Umbilical cord (tissue), 2 donors: ENCODE results near the gene GNG4. TPM values are rescaled to one million over a fixed set of nuclear protein-coding genes. Genes with fewer than 3 reads are reported as not detected.
"Not testable (repeated sequence)": the region's sequence is repeated elsewhere in the genome, so short reads cannot be mapped to it uniquely, and the experiment has no call there.

ENCODE experiments used
- DNase-seq: peaks from one replicate; pipeline ENCODE4 v3.0.0-alpha.2; 2015; ENCODE audit warnings: low spot score
- total RNA-seq: library from RNA; depleted of rRNA; stranded (reverse); fragments of >200 nt; gene quantifications from one replicate; pipeline ENCODE4 v1.2.3, GENCODE V29; 2014; ENCODE audit warnings: low replicate concordance; ENCODE audit not compliant: insufficient read depth

Gene GNG4
- total RNA-seq, 1 donor from 2014 or later, result 1.9 TPM

- no peak for DNase-seq
These were observed 23.8 kb downstream of the GNG4 start for GRCh38 chr1:235625831-235626230.

- DNase-seq, result no peak
These were observed 24.2 kb downstream of the GNG4 start for GRCh38 chr1:235625340-235625739.

- DNase-seq, result peak; percentile 25
These were observed 24.8 kb downstream of the GNG4 start for GRCh38 chr1:235624721-235625333.

DNA sequence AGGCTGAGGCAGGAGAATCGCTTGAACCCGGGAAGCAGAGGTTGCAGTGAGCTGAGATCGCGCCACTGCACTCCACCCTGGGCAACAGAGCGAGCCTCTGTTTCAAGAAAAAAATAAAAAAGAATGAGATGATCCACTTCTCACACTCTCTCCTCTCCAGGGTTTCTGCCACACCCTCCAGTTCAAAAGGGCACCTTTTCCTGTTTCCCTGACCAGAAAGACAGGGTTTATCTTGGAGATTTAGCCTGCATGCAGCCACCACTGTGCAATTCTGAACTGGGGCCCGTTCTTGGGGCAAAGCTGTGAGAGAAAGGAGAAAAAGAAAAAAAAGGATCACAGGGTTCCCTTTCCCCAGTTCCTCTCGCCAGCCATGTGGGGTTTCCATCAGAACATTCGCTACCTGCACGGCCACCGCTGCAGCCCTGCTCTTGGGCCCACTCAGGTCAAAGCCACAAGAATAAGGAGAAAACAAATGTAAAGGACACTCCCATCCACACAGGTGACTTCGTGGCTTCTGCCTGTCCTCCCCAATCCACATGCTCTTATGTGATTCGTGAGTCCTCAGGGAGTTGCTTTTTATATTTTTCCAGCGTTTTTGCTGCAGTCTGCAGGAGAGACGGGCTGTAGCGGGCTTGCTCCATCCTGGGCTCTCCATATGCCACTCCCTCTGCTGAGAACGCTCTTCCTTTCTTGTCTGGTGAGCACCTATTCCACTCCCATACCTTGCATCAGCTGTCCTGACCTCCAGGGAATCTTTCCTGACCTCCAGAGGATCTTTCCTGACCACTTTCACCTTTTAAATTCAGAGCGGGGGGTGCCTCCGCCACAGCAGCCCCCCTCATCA lies 26.4 kb downstream of the GNG4 start:
- DNase-seq, result peak; percentile 44

DNA sequence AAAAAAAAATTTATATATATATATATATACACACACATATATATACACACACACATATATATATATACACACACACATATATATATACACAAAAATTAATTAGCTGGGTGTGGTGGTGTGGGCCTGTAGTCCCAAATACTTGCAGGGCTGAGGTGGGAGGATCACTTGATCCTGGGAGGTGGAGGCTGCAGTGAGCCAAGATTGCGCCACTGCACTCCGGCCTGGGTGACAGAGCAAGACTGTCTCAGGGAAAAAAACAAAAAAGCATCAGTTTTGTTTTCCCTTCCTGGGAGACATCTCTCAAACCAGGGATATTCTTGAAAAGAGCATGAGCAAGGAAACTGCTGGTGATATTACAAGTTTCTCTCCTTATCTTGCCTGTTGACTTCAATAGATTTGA lies 30.4 kb downstream of the GNG4 start:
- not testable (repeated sequence) for DNase-seq

DNA sequence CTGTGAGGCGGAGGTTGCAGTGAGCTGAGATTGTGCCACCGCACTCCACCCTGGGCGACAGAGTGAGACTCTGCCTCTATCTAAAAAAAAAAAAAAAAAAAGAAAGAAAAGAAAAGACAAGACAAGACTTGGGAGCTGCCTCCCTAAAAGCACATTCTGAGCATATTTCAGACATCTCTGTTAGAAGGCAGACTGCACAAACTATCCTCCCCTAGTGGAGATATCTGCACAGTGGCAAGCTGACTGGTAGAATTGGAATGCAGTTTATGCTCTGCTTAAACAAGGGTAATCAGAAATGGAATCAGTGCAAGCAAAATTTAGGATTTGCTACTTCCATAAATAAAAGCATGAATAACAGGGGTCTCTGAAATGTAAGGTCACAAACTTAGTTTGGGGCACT lies 31.8 kb downstream of the GNG4 start:
- peak; percentile 81 for DNase-seq

GRCh38 chr1:235617140-235617539 lies 32.4 kb downstream of the GNG4 start:
- no peak for DNase-seq

GRCh38 chr1:235614442-235614954 lies 35.1 kb downstream of the GNG4 start:
- DNase-seq, result no peak

GRCh38 chr1:235613602-235614001 lies 36.0 kb downstream of the GNG4 start:
- no peak for DNase-seq

- DNase-seq, result no peak
These were observed 36.8 kb downstream of the GNG4 start for GRCh38 chr1:235612761-235613160.

DNA sequence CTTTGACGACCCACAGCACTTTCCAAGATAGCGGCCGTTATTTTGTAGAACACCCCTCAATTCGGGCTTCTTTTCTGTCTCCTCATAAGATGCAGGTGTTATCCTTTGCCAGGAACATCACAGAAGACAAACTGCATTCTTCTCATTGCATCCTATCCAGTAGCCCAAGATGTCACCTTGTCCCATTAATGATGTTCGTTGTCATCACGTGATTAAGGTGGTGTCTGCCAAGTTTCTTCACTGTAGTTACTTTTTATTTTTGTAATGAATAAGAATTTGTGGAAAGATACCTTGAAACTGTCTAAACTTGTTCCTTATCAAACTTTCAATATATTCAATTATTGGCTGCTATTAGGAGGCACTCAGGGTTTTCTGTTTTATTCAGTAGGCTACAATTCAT lies 39.4 kb downstream of the GNG4 start:
- DNase-seq, result no peak

DNA sequence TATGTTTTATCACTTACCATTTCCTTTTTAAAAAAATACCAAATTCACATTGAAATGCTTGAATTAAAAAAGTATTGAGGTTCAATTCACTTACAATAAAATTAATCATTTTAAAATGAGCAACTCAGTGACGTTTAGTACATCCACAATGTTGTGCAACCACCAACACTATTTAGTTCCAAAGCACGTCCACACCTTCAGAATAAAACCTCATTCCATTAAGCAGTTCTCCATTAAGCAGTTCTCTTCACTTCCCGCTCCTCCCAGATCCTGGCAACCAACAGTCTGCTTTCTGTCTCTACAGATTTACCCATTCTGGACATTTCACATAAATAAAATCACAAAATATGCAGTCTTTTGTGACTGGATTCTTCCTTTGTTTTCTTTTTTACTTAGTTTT lies 41.3 kb downstream of the GNG4 start:
- no peak for DNase-seq

GRCh38 chr1:235607284-235607683 lies 42.3 kb downstream of the GNG4 start:
- DNase-seq, result no peak

- DNase-seq, result no peak
These were observed 48.5 kb downstream of the GNG4 start for GRCh38 chr1:235601104-235601503.

DNA sequence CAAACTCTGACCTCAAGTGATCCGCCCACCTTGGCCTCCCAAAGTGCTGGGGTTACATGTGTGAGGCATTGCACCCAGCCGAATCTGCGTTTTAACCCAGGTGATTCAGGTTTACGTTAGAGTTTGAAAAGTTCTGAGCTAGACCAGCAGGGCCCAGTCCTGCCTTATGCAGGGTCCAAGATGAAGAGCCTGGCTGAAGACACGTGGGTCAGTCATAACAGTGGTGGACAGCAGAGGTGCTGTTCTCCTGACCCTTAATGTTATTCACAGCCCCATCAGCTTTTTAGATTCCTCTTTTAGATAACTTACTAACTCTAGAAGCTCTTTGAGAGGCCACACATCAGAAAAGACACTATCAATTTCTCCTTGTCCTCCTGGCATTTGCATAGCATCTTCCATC lies 50.0 kb downstream of the GNG4 start:
- DNase-seq, result no peak

DNA sequence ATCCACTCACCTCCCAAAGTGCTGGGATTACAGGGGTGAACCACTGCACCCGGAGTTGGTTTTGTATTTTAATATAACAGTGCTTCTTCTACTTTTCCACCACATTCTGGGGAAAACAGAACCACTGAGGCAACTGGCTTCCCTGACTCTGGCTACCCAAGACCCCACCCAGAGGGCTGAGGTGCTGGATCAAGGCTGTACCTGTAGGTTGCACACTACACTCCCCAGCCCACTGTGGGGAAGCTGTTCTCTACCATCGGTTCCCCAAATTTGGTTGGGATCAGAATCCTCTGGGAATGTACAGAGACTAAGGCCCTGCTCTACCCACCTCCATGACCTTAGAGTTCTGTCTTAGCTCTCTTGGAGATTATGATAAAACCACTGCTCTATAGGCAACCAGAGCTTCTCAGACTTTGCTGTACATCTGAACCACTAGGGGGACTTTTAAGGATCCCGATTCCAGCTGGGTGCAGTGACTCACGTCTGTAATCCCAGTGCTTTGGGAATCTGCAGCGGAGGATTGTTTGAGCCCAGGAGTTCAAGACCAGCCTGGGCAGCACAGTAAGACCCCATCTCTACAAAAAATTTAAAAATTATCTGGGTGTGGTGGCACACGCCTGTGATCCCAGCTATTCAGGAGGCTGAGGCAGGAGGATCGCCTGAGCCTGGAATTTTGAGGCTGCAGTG lies 51.6 kb downstream of the GNG4 start:
- DNase-seq, result peak; percentile 11

- DNase-seq, result no peak
These were observed 54.5 kb downstream of the GNG4 start for GRCh38 chr1:235595079-235595478.

- DNase-seq, result not testable (repeated sequence)
These were observed 55.2 kb downstream of the GNG4 start for GRCh38 chr1:235594281-235594895.

DNA sequence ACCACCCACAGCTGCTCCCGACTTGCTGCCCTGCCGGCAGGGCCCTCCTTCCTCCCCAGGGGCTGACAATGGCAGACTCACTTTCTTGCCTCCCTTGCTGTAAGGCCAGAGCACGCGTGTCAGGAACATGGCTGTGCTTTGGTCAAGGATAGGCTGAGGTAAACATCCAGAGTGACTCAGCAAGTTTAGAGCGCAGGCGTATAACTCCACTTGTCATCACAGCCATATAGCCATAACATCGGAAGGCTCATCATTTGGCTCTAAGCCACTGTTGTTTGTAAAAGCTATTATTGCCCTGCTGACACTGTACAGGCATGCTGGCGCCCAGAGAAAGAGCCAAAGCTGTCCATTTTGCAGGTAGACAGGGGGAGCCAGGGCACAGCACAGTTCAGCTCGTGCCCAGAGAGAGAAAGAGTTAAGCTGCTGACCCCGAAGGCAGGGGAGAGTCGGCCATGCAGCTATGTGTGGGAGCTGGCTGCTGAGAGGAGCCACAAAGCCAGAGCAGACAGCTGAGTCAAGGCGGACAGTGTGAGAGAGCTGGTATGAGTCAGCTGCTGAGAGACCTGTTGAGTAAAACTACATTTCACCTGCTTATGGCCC lies 60.6 kb downstream of the GNG4 start:
- DNase-seq, result no peak

DNA sequence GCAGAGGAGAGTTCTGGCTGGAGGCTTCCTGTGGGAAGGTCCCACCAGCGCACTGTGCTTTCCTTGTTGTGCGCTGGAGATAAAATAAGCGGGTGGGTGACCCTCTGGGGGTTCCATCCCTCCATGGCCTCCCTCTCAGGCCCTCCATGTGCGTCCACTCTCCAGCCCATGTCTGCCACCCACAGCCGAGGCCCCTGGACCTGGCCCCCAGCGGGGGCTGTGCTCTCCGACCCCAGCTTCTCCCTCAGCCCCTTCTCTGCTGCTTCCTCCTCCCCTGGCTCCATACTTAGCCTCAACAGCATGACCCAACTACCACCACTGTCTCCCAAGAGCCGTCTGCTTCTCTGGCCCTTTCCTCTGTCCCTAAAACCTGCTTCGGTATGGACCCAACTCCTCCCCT lies 61.4 kb downstream of the GNG4 start:
- no peak for DNase-seq

GRCh38 chr1:235586992-235587391 lies 62.6 kb downstream of the GNG4 start:
- no peak for DNase-seq

GRCh38 chr1:235586413-235586812 lies 63.2 kb downstream of the GNG4 start:
- no peak for DNase-seq
